Measurements from ENCODE around the gene OR2M2. TPM values are rescaled to one million over a fixed set of nuclear protein-coding genes. Genes with fewer than 3 reads are reported as not detected.

Gene OR2M2
- total and polyA plus RNA-seq, 9 of the 15 experiments (the other 6 are each of a cell fraction or from before 2014, with no cell fraction given): not detected

DNA sequence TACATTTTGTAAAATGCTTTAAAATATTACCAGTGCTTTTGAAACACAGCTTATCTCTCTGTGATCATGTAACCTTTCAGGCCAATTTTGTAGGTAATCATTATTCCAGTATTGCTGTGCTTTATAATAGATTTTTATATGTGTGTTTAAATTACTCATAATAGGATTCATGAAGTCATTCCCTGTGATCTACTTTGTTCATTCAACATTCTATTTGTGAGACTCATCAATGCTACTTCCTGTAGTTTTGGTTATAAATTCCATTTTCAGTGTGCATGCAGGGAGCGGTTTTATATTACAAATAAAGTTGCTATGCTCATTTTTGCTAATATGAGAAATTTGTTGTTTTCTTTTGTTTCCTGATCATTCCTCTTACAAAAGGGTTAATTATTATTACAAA lies 33.8 kb upstream of the OR2M2 start:
- no peak overlapping the region for H3K27ac ChIP-seq (ENCODE audit: extremely low read depth, low read depth, low read length)
- ChIA-PET CTCF (ENCODE audit: low intra/inter-chr PET ratio) (no interaction called here), POLR2A (no interaction called here)
- H2AFZ ChIP-seq (ENCODE audit: low read depth, low read length): no peak overlapping the region
- DNase-seq (ENCODE audit: extremely low read depth in 1 of 4, low spot score in 3 of 4): no peak
- TF ChIP-seq ZNF165 (CRISPR knock-in tag; IDR thresholded peaks at IDR 0.05; ENCODE audit: borderline replicate concordance): no peak
- TF ChIP-seq, protein P1, sequence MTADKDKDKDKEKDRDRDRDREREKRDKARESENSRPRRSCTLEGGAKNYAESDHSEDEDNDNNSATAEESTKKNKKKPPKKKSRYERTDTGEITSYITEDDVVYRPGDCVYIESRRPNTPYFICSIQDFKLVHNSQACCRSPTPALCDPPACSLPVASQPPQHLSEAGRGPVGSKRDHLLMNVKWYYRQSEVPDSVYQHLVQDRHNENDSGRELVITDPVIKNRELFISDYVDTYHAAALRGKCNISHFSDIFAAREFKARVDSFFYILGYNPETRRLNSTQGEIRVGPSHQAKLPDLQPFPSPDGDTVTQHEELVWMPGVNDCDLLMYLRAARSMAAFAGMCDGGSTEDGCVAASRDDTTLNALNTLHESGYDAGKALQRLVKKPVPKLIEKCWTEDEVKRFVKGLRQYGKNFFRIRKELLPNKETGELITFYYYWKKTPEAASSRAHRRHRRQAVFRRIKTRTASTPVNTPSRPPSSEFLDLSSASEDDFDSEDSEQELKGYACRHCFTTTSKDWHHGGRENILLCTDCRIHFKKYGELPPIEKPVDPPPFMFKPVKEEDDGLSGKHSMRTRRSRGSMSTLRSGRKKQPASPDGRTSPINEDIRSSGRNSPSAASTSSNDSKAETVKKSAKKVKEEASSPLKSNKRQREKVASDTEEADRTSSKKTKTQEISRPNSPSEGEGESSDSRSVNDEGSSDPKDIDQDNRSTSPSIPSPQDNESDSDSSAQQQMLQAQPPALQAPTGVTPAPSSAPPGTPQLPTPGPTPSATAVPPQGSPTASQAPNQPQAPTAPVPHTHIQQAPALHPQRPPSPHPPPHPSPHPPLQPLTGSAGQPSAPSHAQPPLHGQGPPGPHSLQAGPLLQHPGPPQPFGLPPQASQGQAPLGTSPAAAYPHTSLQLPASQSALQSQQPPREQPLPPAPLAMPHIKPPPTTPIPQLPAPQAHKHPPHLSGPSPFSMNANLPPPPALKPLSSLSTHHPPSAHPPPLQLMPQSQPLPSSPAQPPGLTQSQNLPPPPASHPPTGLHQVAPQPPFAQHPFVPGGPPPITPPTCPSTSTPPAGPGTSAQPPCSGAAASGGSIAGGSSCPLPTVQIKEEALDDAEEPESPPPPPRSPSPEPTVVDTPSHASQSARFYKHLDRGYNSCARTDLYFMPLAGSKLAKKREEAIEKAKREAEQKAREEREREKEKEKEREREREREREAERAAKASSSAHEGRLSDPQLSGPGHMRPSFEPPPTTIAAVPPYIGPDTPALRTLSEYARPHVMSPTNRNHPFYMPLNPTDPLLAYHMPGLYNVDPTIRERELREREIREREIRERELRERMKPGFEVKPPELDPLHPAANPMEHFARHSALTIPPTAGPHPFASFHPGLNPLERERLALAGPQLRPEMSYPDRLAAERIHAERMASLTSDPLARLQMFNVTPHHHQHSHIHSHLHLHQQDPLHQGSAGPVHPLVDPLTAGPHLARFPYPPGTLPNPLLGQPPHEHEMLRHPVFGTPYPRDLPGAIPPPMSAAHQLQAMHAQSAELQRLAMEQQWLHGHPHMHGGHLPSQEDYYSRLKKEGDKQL (CRISPR knock-in tag; IDR thresholded peaks at IDR 0.05; ENCODE audit: borderline replicate concordance): no peak
- TF ChIP-seq ETV5 (CRISPR knock-in tag; IDR thresholded peaks at IDR 0.05; ENCODE audit: low read depth): no peak
- TF ChIP-seq DACH1 (IDR thresholded peaks at IDR 0.05; ENCODE audit: partially characterized antibody): no peak
- no peak for TF ChIP-seq STAT5B (CRISPR knock-in tag; IDR thresholded peaks at IDR 0.05)
- no peak for TF ChIP-seq ZNF436 (CRISPR knock-in tag; IDR thresholded peaks at IDR 0.05)
- TF ChIP-seq CHCHD3 (CRISPR knock-in tag; IDR thresholded peaks at IDR 0.05): no peak
- TF ChIP-seq U2AF1 (optimal IDR thresholded peaks at IDR 0.05; ENCODE audit: low read depth, low read length): no peak
- TF ChIP-seq ZNF76 (CRISPR knock-in tag; IDR thresholded peaks at IDR 0.05; ENCODE audit: borderline replicate concordance): no peak
- TF ChIP-seq, protein P2, sequence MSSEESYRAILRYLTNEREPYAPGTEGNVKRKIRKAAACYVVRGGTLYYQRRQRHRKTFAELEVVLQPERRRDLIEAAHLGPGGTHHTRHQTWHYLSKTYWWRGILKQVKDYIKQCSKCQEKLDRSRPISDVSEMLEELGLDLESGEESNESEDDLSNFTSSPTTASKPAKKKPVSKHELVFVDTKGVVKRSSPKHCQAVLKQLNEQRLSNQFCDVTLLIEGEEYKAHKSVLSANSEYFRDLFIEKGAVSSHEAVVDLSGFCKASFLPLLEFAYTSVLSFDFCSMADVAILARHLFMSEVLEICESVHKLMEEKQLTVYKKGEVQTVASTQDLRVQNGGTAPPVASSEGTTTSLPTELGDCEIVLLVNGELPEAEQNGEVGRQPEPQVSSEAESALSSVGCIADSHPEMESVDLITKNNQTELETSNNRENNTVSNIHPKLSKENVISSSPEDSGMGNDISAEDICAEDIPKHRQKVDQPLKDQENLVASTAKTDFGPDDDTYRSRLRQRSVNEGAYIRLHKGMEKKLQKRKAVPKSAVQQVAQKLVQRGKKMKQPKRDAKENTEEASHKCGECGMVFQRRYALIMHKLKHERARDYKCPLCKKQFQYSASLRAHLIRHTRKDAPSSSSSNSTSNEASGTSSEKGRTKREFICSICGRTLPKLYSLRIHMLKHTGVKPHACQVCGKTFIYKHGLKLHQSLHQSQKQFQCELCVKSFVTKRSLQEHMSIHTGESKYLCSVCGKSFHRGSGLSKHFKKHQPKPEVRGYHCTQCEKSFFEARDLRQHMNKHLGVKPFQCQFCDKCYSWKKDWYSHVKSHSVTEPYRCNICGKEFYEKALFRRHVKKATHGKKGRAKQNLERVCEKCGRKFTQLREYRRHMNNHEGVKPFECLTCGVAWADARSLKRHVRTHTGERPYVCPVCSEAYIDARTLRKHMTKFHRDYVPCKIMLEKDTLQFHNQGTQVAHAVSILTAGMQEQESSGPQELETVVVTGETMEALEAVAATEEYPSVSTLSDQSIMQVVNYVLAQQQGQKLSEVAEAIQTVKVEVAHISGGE (CRISPR knock-in tag; IDR thresholded peaks at IDR 0.05): no peak
- TF ChIP-seq RFX5 (IDR thresholded peaks at IDR 0.05; ENCODE audit: low read depth, low read length): no peak
- no peaks in the 10 kb centered on the region for H3K9me1 ChIP-seq (ENCODE audit: control insufficient read depth, insufficient read depth, low read length)
- no peak for ATAC-seq
- no peaks in the 10 kb centered on the region for H3K79me2 ChIP-seq (ENCODE audit: control insufficient read depth, insufficient read depth, low read length)
- H3K4me1 ChIP-seq (replicated peaks in 1 of 2; ENCODE audit: control insufficient read depth in 2 of 2, insufficient read depth in 2 of 2, low read length in 2 of 2): no peaks in the 10 kb centered on the region
- H3K4me3 ChIP-seq: no peak overlapping the region
- no TSS peak for BruUV-seq (replicated peaks)
- no peak overlapping the region for H3K9ac ChIP-seq (ENCODE audit: insufficient read depth in 1 of 2, low read depth in 2 of 2, low read length in 2 of 2)
- H3K27me3 ChIP-seq (ENCODE audit: control insufficient read depth in 2 of 2, insufficient read depth in 2 of 2, low read length in 2 of 2): no peaks in the 10 kb centered on the region
- in situ Hi-C loops (cut with MboI): no loop called here
- WGBS (ENCODE audit: insufficient coverage, low coverage, missing lambda C conversion rate): 4% methylated on average over 1 of the region's 1 CpG
- intact Hi-C loops (cut with micrococcal nuclease): no loop called here
- no peaks in the 10 kb centered on the region; the same call in 1 of the 2 replicates for H3K9me3 ChIP-seq (replicated peaks; ENCODE audit: control insufficient read depth, insufficient read depth, low read depth, low read length)
- no peak for FAIRE-seq
- no peak overlapping the region for H3K4me2 ChIP-seq (ENCODE audit: insufficient read depth, low read length)
- no peaks in the 10 kb centered on the region for H3K36me3 ChIP-seq (ENCODE audit: control insufficient read depth, insufficient read depth, low read length)
- no peaks in the 10 kb centered on the region for H4K20me1 ChIP-seq (replicated peaks; ENCODE audit: control insufficient read depth, insufficient read depth, low read length)
